Stomach (tissue), 4 donors: Measurements from ENCODE around the gene RPS15.
A peak's percentile ranks its signal among the peaks of the same experiment; 100 is the strongest.

ENCODE experiments used
- CTCF ChIP-seq, 7 experiments: fragments of 450-650 bp in 4 of 7; fragments of 200-600 bp in 3 of 7; sonication (generic) in 3 of 7; IDR thresholded peaks; one replicate each; pipeline ENCODE4 v1.5.1; 2016 to 2019; ENCODE audit warnings: antibody characterized with exemption in 7 of 7, control low read depth in 2 of 7, mild to moderate bottlenecking in 1 of 7
- EP300 ChIP-seq: sonication (generic); formaldehyde crosslinking; IDR thresholded peaks from one replicate; pipeline ENCODE4 v1.6.1; 2017; ENCODE audit warnings: antibody characterized with exemption
- POLR2A ChIP-seq, 4 donors: fragments of 450-650 bp; IDR thresholded peaks; one replicate each; pipeline ENCODE4 v1.6.1; 2016; ENCODE audit warnings: antibody characterized with exemption in 4 of 4, control low read depth in 2 of 4, mild to moderate bottlenecking in 1 of 4, moderate library complexity in 1 of 4
- POLR2AphosphoS5 ChIP-seq, 3 donors: sonication (generic); formaldehyde crosslinking; IDR thresholded peaks; one replicate each; pipeline ENCODE4 v1.6.1; 2016; ENCODE audit warnings: antibody characterized with exemption in 3 of 3

- TF ChIP-seq CTCF (IDR thresholded peaks at IDR 0.05) (peak in 5 of 7 experiments; percentile 3 to 60 (median 32)), POLR2A (IDR thresholded peaks at IDR 0.05) (no peak), POLR2AphosphoS5 (IDR thresholded peaks at IDR 0.05) (no peak), EP300 (no peak)
Observed at GRCh38 chr19:1401138-1401888, 36.9 kb upstream of the RPS15 start, which contains the start of gene GAMT.
